MCF 10A (cell line): ENCODE data around the gene C19orf18. TPM values are rescaled to one million over a fixed set of nuclear protein-coding genes. Genes with fewer than 3 reads are reported as not detected.
A peak's percentile ranks its signal among the peaks of the same experiment; 100 is the strongest.

Experiments used
- Bru-seq: library from RNA; stranded (reverse); fragments of 400-500 nt; gene quantifications from one replicate; lab custom pipeline; 2021; lab: Mats Ljungman, UMichigan
- BruChase-seq, 2 experiments: library from RNA; stranded (reverse); fragments of 400-500 nt; gene quantifications; one replicate each; lab custom pipeline; 2021; lab: Mats Ljungman, UMichigan
- BruUV-seq: library from RNA; stranded (reverse); fragments of 400-500 nt; replicated peaks from 2 replicates; lab custom pipeline; 2021; lab: Mats Ljungman, UMichigan
- CTCF ChIA-PET: fragments of 300-600 bp; sonication (Branson Sonifier 250); formaldehyde crosslinking; extraction: SDS; loops from one replicate; lab custom pipeline; 2021; ENCODE audit warnings: antibody characterized with exemption, inconsistent platforms; lab: Yijun Ruan, JAX
- POLR2A ChIA-PET: fragments of 300-600, 350-650 bp; sonication (Branson Sonifier 250); formaldehyde crosslinking; extraction: SDS; loops from one replicate; lab custom pipeline; 2020; ENCODE audit warnings: antibody characterized with exemption, inconsistent platforms; lab: Yijun Ruan, JAX
- DNase-seq: peaks from one replicate; pipeline ENCODE4 v3.0.0-alpha.2; 2018; ENCODE audit not compliant: unreplicated experiment
- H3K27ac Mint-ChIP-seq: one replicate; pipeline ENCODE4 v1.8.0; 2022; ENCODE audit warnings: mild to moderate bottlenecking, low read depth, mixed read lengths; ENCODE audit not compliant: unreplicated experiment
- H3K27me3 Mint-ChIP-seq: one replicate; pipeline ENCODE4 v1.8.0; 2022; ENCODE audit warnings: mixed read lengths; ENCODE audit not compliant: insufficient read depth, unreplicated experiment
- H3K36me3 Mint-ChIP-seq: one replicate; pipeline ENCODE4 v1.8.0; 2022; ENCODE audit warnings: mild to moderate bottlenecking, moderate library complexity, mixed read lengths; ENCODE audit not compliant: insufficient read depth, unreplicated experiment
- H3K4me1 Mint-ChIP-seq: one replicate; pipeline ENCODE4 v1.8.0; 2022; ENCODE audit warnings: mixed read lengths; ENCODE audit not compliant: insufficient read depth, unreplicated experiment
- H3K4me3 Mint-ChIP-seq: one replicate; pipeline ENCODE4 v1.8.0; 2022; ENCODE audit warnings: mild to moderate bottlenecking, moderate library complexity, mixed read lengths; ENCODE audit not compliant: unreplicated experiment
- H3K9me3 Mint-ChIP-seq: one replicate; pipeline ENCODE4 v1.8.0; 2022; ENCODE audit warnings: mixed read lengths; ENCODE audit not compliant: unreplicated experiment
- CTCF ChIP-seq: fragments of 200-600 bp; IDR thresholded peaks from one replicate; pipeline ENCODE4 v1.8.0; 2022; ENCODE audit warnings: antibody characterized with exemption, mild to moderate bottlenecking; ENCODE audit not compliant: unreplicated experiment
- intact Hi-C: fragments of 100-400 bp; cut with micrococcal nuclease; formaldehyde crosslinking; loops from 2 replicates; pipeline ENCODE4 v1.14.1; 2022
- long read RNA-seq: library from polyadenylated mRNA; stranded (forward); transcript quantifications from one replicate; pipeline ENCODE4 v2.0.0, GENCODE V29; 2022
- total RNA-seq: library from RNA; stranded (reverse); gene quantifications from 2 replicates; pipeline ENCODE4 v1.2.3, GENCODE V29; 2022

The C19orf18 gene
- total RNA-seq, result not detected in 2 replicates
- Bru-seq, nascent RNA, result percentile 22 among the genes with signal in this experiment
- percentile 32 among the genes with signal in this experiment for BruChase-seq, experiment 1, labeled RNA remaining after a 6-hour chase
- percentile 21 among the genes with signal in this experiment for BruChase-seq, experiment 2, labeled RNA remaining after a 2-hour chase
- long read RNA-seq, result 0 reads

- no TSS peak for BruUV-seq
These were observed at the start of gene C19orf18 for GRCh38 chr19:57974434-57974833. Gene C19orf18, minus strand, starts transcription at chr19:57974534. Its CDS starts 102 bp downstream, at chr19:57974432.

GRCh38 chr19:58022283-58022660, 47.9 kb upstream of the C19orf18 start:
- intact Hi-C loops, result no loop called here
- Mint-ChIP-seq H3K4me1 (no peaks in the 10 kb centered on the region), H3K4me3 (no peak overlapping the region), H3K27me3 (no peaks in the 10 kb centered on the region), H3K36me3 (no peaks in the 10 kb centered on the region), H3K27ac (no peak overlapping the region), H3K9me3 (peaks cover 8% of the 10 kb centered on the region)
- no peak for DNase-seq
- ChIA-PET CTCF (no interaction called here), POLR2A (no interaction called here)
- BruUV-seq, result no TSS peak
- TF ChIP-seq CTCF, result no peak

More at GRCh38 chr19:57974434-57974833, at the start of gene C19orf18:
- H3K27me3 Mint-ChIP-seq, result no peaks in the 10 kb centered on the region
- TF ChIP-seq CTCF, result no peak
- intact Hi-C loops, result no loop called here
- peaks cover 58% of the 10 kb centered on the region for H3K9me3 Mint-ChIP-seq
- ChIA-PET POLR2A (no interaction called here), CTCF (no interaction called here)
- H3K27ac Mint-ChIP-seq, result no peak within 1 kb of the TSS
- peaks cover 7% of the 10 kb centered on the region for H3K36me3 Mint-ChIP-seq
- no peaks in the 10 kb centered on the region for H3K4me1 Mint-ChIP-seq
- H3K4me3 Mint-ChIP-seq, result no peak within 1 kb of the TSS
- no peak for DNase-seq

- TF ChIP-seq CTCF, result no peak
- H3K27ac Mint-ChIP-seq, result no peak overlapping the region
- peaks cover 8% of the 10 kb centered on the region for H3K9me3 Mint-ChIP-seq
- intact Hi-C loops, result no loop called here
- H3K4me3 Mint-ChIP-seq, result no peak overlapping the region
- ChIA-PET POLR2A (no interaction called here), CTCF (no interaction called here)
- no peaks in the 10 kb centered on the region for H3K36me3 Mint-ChIP-seq
- H3K4me1 Mint-ChIP-seq, result no peaks in the 10 kb centered on the region
- DNase-seq, result no peak
- BruUV-seq, result no TSS peak
- H3K27me3 Mint-ChIP-seq, result no peaks in the 10 kb centered on the region
These were observed 47.4 kb upstream of the C19orf18 start for GRCh38 chr19:58021541-58022282.

- no peaks in the 10 kb centered on the region for H3K27me3 Mint-ChIP-seq
- H3K9me3 Mint-ChIP-seq, result peaks cover 8% of the 10 kb centered on the region
- intact Hi-C loops, result no loop called here
- no peak overlapping the region for H3K27ac Mint-ChIP-seq
- H3K36me3 Mint-ChIP-seq, result no peaks in the 10 kb centered on the region
- CTCF ChIA-PET, result interaction anchor here (0.7 kb wide), 1 partner anchor 19 kb away, joined by 5 read pairs; no protein-coding TSS in a partner anchor
- H3K4me1 Mint-ChIP-seq, result no peaks in the 10 kb centered on the region
- BruUV-seq, result no TSS peak
- no peak for TF ChIP-seq CTCF
- H3K4me3 Mint-ChIP-seq, result no peak overlapping the region
- DNase-seq, result no peak
- POLR2A ChIA-PET, result no interaction called here
These were observed 45.8 kb upstream of the C19orf18 start for GRCh38 chr19:58020129-58020528.
